WERI-Rb-1 (cell line): Measurements from ENCODE around the gene TP73.

Source experiments
- DNase-seq: peaks from one replicate; pipeline ENCODE4 v3.0.0-alpha.2; 2020
- H3K27ac ChIP-seq: fragments of 250-450 bp; sonication (Bioruptor Pico); 2 replicates; pipeline ENCODE4 v1.5.1; 2020; ENCODE audit warnings: mild to moderate bottlenecking, moderate library complexity
- H3K27me3 ChIP-seq: fragments of 250-450 bp; sonication (Bioruptor Pico); 2 replicates; pipeline ENCODE4 v1.5.1; 2021; ENCODE audit warnings: mild to moderate bottlenecking, low read depth, moderate library complexity; ENCODE audit not compliant: insufficient read depth, severe bottlenecking
- H3K36me3 ChIP-seq: fragments of 250-450 bp; sonication (Bioruptor Pico); 2 replicates; pipeline ENCODE4 v1.5.1; 2020; ENCODE audit warnings: mild to moderate bottlenecking, moderate library complexity
- H3K4me3 ChIP-seq: 2 replicates; pipeline ENCODE4 v1.5.1; 2011; ENCODE audit warnings: low read depth, mild to moderate bottlenecking, control low read depth, low read length
- H3K9me3 ChIP-seq: fragments of 250-450 bp; sonication (Bioruptor Pico); 2 replicates; pipeline ENCODE4 v1.5.1; 2021; ENCODE audit warnings: mild to moderate bottlenecking, moderate library complexity; ENCODE audit not compliant: severe bottlenecking
- CTCF ChIP-seq: IDR thresholded peaks from 2 replicates; pipeline ENCODE4 v1.5.1; 2011; ENCODE audit warnings: low read depth, mild to moderate bottlenecking, control low read depth, inconsistent platforms, low read length

TP73 gene

GRCh38 chr1:3777078-3777547 lies 124.8 kb downstream of the TP73 start:
- TF ChIP-seq CTCF: no peak
- Histone ChIP-seq H3K4me3 (no peak overlapping the region), H3K27me3 (no peaks in the 10 kb centered on the region), H3K36me3 (peaks cover 37% of the 10 kb centered on the region), H3K27ac (no peak overlapping the region), H3K9me3 (no peaks in the 10 kb centered on the region)
- DNase-seq: no peak

- H3K27ac ChIP-seq: no peak overlapping the region
- no peaks in the 10 kb centered on the region for H3K9me3 ChIP-seq
Observed at GRCh38 chr1:3777647-3778589, 125.6 kb downstream of the TP73 start.

DNA sequence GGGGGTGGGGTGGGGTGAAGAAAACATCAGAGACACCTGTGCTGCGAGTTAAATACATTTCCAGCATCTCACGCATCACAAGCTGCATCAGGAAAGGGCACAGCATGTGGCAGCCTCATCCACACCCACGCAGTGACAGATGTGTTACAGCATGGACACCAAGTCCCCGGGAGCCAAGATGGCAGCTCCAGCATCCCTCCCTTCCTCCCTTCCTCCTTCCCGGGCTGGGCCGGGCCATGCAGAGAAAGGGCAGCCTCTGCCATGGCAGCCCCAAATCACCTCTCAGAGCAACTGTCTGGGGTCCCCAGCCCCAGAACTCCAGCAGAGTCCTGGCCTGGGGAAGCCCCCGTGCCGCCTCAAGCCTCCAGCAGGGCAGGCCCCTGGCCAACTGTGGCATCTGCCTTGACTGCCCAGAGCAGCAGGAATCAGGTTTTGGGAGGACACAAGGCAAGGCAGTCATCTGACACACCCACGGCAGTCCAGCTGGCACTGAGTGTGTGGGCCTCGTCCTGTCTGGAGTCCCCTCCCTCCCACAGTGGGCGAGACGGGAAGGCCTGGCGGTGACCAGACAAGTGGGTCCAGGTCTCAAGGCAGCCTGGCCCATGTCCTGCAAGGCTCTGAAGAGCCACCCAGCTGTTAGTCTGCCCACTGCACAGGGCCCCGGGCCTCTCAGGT lies 126.4 kb downstream of the TP73 start:
- DNase-seq: no peak
- H3K27ac ChIP-seq: no peak overlapping the region
- no peaks in the 10 kb centered on the region for H3K9me3 ChIP-seq
- H3K4me3 ChIP-seq: no peak overlapping the region
- no peak for TF ChIP-seq CTCF
- H3K27me3 ChIP-seq: no peaks in the 10 kb centered on the region
- H3K36me3 ChIP-seq: peaks cover 51% of the 10 kb centered on the region

More at GRCh38 chr1:3777647-3778589, 125.6 kb downstream of the TP73 start:
- H3K27me3 ChIP-seq: no peaks in the 10 kb centered on the region
- no peak for DNase-seq
- TF ChIP-seq CTCF: no peak
- H3K36me3 ChIP-seq: peaks cover 45% of the 10 kb centered on the region
- H3K4me3 ChIP-seq: no peak overlapping the region

GRCh38 chr1:3779265-3779911 lies 127.1 kb downstream of the TP73 start:
- no peak for DNase-seq
- Histone ChIP-seq H3K4me3 (no peak overlapping the region), H3K36me3 (peaks cover 57% of the 10 kb centered on the region), H3K27me3 (no peaks in the 10 kb centered on the region), H3K9me3 (no peaks in the 10 kb centered on the region), H3K27ac (no peak overlapping the region)
- TF ChIP-seq CTCF: peak; percentile 21; the same call in 1 of the 2 replicates

- H3K27ac ChIP-seq: no peak overlapping the region
Observed at GRCh38 chr1:3779912-3780416, 127.6 kb downstream of the TP73 start.

More at GRCh38 chr1:3779912-3780416, 127.6 kb downstream of the TP73 start:
- H3K4me3 ChIP-seq: no peak overlapping the region
- no peak for DNase-seq
- no peaks in the 10 kb centered on the region for H3K9me3 ChIP-seq
- no peak for TF ChIP-seq CTCF
- peaks cover 63% of the 10 kb centered on the region for H3K36me3 ChIP-seq
- no peaks in the 10 kb centered on the region for H3K27me3 ChIP-seq
